Astrocyte (in vitro differentiated cells and primary cell): ENCODE data around the gene SUSD4. TPM values are rescaled to one million over a fixed set of nuclear protein-coding genes. Genes with fewer than 3 reads are reported as not detected.

Experiments used
- DNase-seq: peaks from one replicate; pipeline ENCODE4 v3.0.0-alpha.2; 2010; ENCODE audit warnings: low read depth
- FAIRE-seq: peaks from 2 replicates; lab custom pipeline; 2011; peaks lifted over from hg19 to GRCh38; lab: Jason Lieb, UNC
- H2AFZ ChIP-seq: 2 replicates; pipeline ENCODE4 v1.6.0; 2012; ENCODE audit warnings: low read depth, low read length, inconsistent platforms
- H3K27ac ChIP-seq: 2 replicates; pipeline ENCODE4 v1.5.1; 2011; ENCODE audit warnings: low read depth, low read length, inconsistent platforms
- H3K27me3 ChIP-seq: 2 replicates; pipeline ENCODE4 v1.6.0; 2011; ENCODE audit warnings: low read length, inconsistent platforms; ENCODE audit not compliant: insufficient read depth
- H3K36me3 ChIP-seq: 2 replicates; pipeline ENCODE4 v1.5.1; 2011; ENCODE audit warnings: low read length, inconsistent platforms; ENCODE audit not compliant: insufficient read depth
- H3K4me1 ChIP-seq: 2 replicates; pipeline ENCODE4 v1.5.1; 2011; ENCODE audit warnings: low read length, inconsistent platforms; ENCODE audit not compliant: insufficient read depth
- H3K4me2 ChIP-seq: 2 replicates; pipeline ENCODE4 v1.6.0; 2012; ENCODE audit warnings: low read length, inconsistent platforms
- H3K4me3 ChIP-seq: 2 replicates; pipeline ENCODE4 v1.5.1; 2011; ENCODE audit warnings: low read depth, mild to moderate bottlenecking, low read length, inconsistent platforms; ENCODE audit not compliant: insufficient read depth
- H3K79me2 ChIP-seq: 2 replicates; pipeline ENCODE4 v1.6.0; 2012; ENCODE audit warnings: mild to moderate bottlenecking, low read length, inconsistent platforms; ENCODE audit not compliant: insufficient read depth
- H3K9ac ChIP-seq: 2 replicates; pipeline ENCODE4 v1.6.0; 2012; ENCODE audit warnings: mild to moderate bottlenecking, low read length, inconsistent platforms
- H3K9me3 ChIP-seq: 2 replicates; pipeline ENCODE4 v1.5.1; 2012; ENCODE audit warnings: low read depth, mild to moderate bottlenecking, low read length, inconsistent platforms; ENCODE audit not compliant: insufficient read depth
- H4K20me1 ChIP-seq: 2 replicates; pipeline ENCODE4 v1.6.0; 2012; ENCODE audit warnings: low read length, inconsistent platforms; ENCODE audit not compliant: insufficient read depth
- H3K27ac Mint-ChIP-seq: one replicate; pipeline ENCODE4 v1.8.0; 2021; ENCODE audit warnings: mild to moderate bottlenecking, mixed read lengths; ENCODE audit not compliant: unreplicated experiment
- H3K27me3 Mint-ChIP-seq: one replicate; pipeline ENCODE4 v1.8.0; 2021; ENCODE audit warnings: low read depth, mixed read lengths; ENCODE audit not compliant: unreplicated experiment
- H3K36me3 Mint-ChIP-seq: one replicate; pipeline ENCODE4 v1.8.0; 2021; ENCODE audit warnings: low read depth, mixed read lengths; ENCODE audit not compliant: unreplicated experiment
- H3K4me1 Mint-ChIP-seq: one replicate; pipeline ENCODE4 v1.8.0; 2021; ENCODE audit warnings: low read depth, mixed read lengths; ENCODE audit not compliant: unreplicated experiment
- H3K4me3 Mint-ChIP-seq: one replicate; pipeline ENCODE4 v1.8.0; 2021; ENCODE audit warnings: mild to moderate bottlenecking, moderate library complexity, mixed read lengths; ENCODE audit not compliant: unreplicated experiment
- H3K9me3 Mint-ChIP-seq: one replicate; pipeline ENCODE4 v1.8.0; 2021; ENCODE audit warnings: mild to moderate bottlenecking, mixed read lengths; ENCODE audit not compliant: unreplicated experiment
- CTCF ChIP-seq: IDR thresholded peaks from 2 replicates; pipeline ENCODE4 v1.5.1; 2011; ENCODE audit warnings: low read depth, mild to moderate bottlenecking, inconsistent platforms, low read length, moderate library complexity; ENCODE audit not compliant: insufficient read depth
- EZH2 ChIP-seq: IDR thresholded peaks from 2 replicates; pipeline ENCODE4 v1.6.1; 2012; ENCODE audit warnings: mild to moderate bottlenecking, low read length, inconsistent platforms; ENCODE audit not compliant: insufficient read depth
- total RNA-seq: library from RNA; stranded (reverse); gene quantifications from 2 replicates; pipeline ENCODE4 v1.2.1, GENCODE V29; 2021

The SUSD4 gene
- total RNA-seq, 1 donor from 2014 or later, result 9.2 TPM

GRCh38 chr1:223202376-223203033 lies 161.5 kb downstream of the SUSD4 start:
- Histone ChIP-seq H3K27me3 (no peaks in the 10 kb centered on the region), H3K79me2 (no peaks in the 10 kb centered on the region), H3K27ac (no peak overlapping the region), H3K9me3 (no peaks in the 10 kb centered on the region), H4K20me1 (no peaks in the 10 kb centered on the region), H3K4me1 (peaks cover 2% of the 10 kb centered on the region), H3K4me2 (no peak overlapping the region), H3K4me3 (no peak overlapping the region), H2AFZ (no peak overlapping the region), H3K9ac (no peak overlapping the region), H3K36me3 (no peaks in the 10 kb centered on the region)
- peaks cover 7% of the 10 kb centered on the region for H3K27me3 Mint-ChIP-seq
- no peak overlapping the region for H3K27ac Mint-ChIP-seq
- TF ChIP-seq CTCF, result no peak
- TF ChIP-seq EZH2, result no peak
- no peaks in the 10 kb centered on the region for H3K9me3 Mint-ChIP-seq
- DNase-seq, result no peak
- no peaks in the 10 kb centered on the region for H3K36me3 Mint-ChIP-seq
- H3K4me3 Mint-ChIP-seq, result no peak overlapping the region
- H3K4me1 Mint-ChIP-seq, result peaks cover 2% of the 10 kb centered on the region
- FAIRE-seq, result no peak

GRCh38 chr1:223201967-223202366 lies 162.0 kb downstream of the SUSD4 start:
- Histone ChIP-seq H4K20me1 (no peaks in the 10 kb centered on the region), H3K79me2 (no peaks in the 10 kb centered on the region), H3K27ac (no peak overlapping the region), H3K9ac (no peak overlapping the region), H3K36me3 (no peaks in the 10 kb centered on the region), H3K4me3 (no peak overlapping the region), H3K4me1 (no peaks in the 10 kb centered on the region), H3K9me3 (no peaks in the 10 kb centered on the region), H3K4me2 (no peak overlapping the region), H3K27me3 (no peaks in the 10 kb centered on the region), H2AFZ (no peak overlapping the region)
- TF ChIP-seq EZH2, result no peak
- no peak for TF ChIP-seq CTCF
- H3K4me1 Mint-ChIP-seq, result no peaks in the 10 kb centered on the region
- DNase-seq (no peak), FAIRE-seq (no peak)
- no peaks in the 10 kb centered on the region for H3K9me3 Mint-ChIP-seq
- no peak overlapping the region for H3K27ac Mint-ChIP-seq
- no peak overlapping the region for H3K4me3 Mint-ChIP-seq
- H3K36me3 Mint-ChIP-seq, result no peaks in the 10 kb centered on the region
- peaks cover 7% of the 10 kb centered on the region for H3K27me3 Mint-ChIP-seq

GRCh38 chr1:223200903-223201302 lies 163.1 kb downstream of the SUSD4 start:
- Mint-ChIP-seq H3K27me3 (peaks cover 10% of the 10 kb centered on the region), H3K27ac (no peak overlapping the region), H3K4me1 (peaks cover 2% of the 10 kb centered on the region), H3K36me3 (no peaks in the 10 kb centered on the region), H3K9me3 (no peaks in the 10 kb centered on the region), H3K4me3 (no peak overlapping the region)
- no peak overlapping the region for H2AFZ ChIP-seq
- DNase-seq (no peak), FAIRE-seq (no peak)
- H3K27me3 ChIP-seq, result no peaks in the 10 kb centered on the region
- H3K9me3 ChIP-seq, result no peaks in the 10 kb centered on the region
- H3K4me2 ChIP-seq, result no peak overlapping the region
- H3K36me3 ChIP-seq, result no peaks in the 10 kb centered on the region
- TF ChIP-seq EZH2 (no peak), CTCF (no peak)
- no peaks in the 10 kb centered on the region for H4K20me1 ChIP-seq
- no peaks in the 10 kb centered on the region for H3K79me2 ChIP-seq
- H3K4me3 ChIP-seq, result no peak overlapping the region
- no peak overlapping the region for H3K9ac ChIP-seq
- H3K4me1 ChIP-seq, result no peaks in the 10 kb centered on the region
- H3K27ac ChIP-seq, result no peak overlapping the region
